HG03354 (cell line): Measurements from ENCODE around the gene FOXA1.

Source experiments
- ATAC-seq: cut with Tn5 transposase; IDR thresholded peaks from one replicate; pipeline ENCODE4 v1.9.1; 2021; ENCODE audit warnings: mild to moderate bottlenecking; ENCODE audit not compliant: unreplicated experiment, poor library complexity, severe bottlenecking

FOXA1 gene

DNA sequence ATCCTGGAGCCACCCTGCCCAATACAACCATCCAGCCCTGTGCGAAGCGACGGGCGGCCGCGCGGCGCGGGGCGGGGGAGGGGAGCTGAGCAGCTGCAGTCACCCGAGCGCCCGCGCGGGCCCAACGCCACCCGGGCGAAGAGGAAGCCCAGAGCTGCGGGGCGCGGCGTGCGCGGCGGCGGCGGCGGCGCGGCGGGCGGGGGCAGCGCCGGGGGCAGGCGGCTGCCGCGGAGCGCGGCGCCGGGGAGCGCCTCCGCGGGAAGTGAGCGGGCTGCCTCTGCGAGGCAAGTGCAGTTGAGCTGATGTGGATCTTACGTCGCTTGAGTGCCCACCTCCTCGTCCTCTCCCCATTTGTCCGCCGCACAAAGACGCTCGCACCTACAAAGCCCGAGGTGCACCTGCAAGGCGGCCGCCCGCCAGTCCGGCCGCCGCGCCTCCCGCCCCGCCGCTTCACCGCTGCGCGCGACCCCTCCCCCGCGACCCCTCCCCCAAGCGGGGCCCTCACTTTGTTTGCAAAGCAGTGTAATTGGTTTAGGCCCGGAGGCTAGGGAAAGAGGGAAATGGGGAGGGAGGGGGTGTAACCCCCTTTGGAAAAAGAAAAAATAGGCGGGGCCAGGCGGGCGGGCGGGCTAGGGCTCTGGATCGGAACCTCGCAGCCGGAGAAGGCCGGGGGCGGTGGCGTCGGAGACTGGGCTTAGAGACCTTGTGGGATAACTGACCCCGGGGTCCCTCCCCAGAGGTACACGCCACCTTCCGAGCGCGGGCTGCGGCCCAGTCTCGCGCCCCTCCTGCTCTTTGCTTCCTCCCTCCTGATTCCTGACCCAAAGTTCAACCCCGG is at the start of gene FOXA1, which contains the start of gene TTC6:
Gene FOXA1, minus strand, starts transcription at position 279 of the 838 bp plus-strand sequence. Its CDS starts 277 bp downstream, at position 2.
Gene TTC6, plus strand, starts transcription at position 659 of the 838 bp plus-strand sequence. CDS start 26,436 bp downstream, outside the sequence.
- ATAC-seq, result peak; percentile 18

DNA sequence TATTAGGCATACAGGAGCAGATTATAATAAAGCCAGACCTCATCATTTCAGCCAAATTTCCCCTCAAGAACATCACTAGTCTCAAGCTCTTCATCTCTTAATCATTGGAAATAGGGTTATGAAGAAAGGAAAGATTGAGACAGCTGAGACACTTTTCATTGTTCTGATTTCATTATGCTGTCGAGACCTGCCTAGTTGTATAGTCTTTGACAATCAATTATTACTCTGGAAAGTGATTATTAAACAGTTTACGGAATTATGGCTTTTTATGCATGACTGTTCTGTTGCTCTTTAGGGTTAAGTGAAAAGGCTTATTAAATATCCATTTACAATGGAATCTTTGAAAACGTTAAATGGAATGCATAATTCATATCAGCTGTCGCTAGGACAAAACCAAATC is 48.7 kb upstream of the FOXA1 start:
- ATAC-seq, result no peak

DNA sequence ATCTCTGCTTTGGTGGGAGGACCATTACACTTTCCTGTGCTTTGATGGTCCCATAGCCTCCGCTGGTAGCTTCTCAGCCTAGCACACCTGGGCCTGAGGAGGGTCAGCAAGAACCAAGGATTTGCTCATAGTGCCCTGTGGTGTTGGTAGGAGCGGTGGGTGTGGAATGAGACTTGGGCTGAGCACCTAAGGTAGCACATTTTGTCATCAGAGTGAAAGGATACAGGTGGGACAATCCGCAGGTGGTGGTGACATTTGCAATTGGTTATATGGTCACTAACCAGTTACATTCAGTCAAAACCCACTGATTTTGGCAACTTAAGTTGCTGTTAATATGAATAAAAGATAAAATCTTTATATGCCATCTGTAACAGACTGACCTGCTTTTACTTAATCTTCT is 47.1 kb upstream of the FOXA1 start:
- ATAC-seq, result no peak

DNA sequence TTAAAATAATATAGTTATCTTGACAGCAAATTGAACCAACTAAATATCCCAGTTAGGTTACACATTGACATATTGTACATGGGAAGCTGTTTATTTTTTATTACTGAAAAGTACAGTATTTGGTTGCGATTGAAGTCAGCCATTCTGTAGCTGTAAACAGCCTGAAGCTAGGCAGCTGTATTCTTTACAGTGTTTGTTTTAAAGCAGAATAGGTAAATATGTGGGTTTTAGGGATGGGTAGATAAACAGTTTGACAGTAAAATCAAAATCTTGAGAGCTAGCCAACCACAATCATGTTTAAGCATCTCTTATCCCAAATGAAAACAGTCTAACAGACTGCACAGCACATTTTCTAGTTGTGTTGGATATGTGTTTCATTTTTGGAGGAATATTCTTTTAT is 46.1 kb upstream of the FOXA1 start:
- ATAC-seq, result no peak

DNA sequence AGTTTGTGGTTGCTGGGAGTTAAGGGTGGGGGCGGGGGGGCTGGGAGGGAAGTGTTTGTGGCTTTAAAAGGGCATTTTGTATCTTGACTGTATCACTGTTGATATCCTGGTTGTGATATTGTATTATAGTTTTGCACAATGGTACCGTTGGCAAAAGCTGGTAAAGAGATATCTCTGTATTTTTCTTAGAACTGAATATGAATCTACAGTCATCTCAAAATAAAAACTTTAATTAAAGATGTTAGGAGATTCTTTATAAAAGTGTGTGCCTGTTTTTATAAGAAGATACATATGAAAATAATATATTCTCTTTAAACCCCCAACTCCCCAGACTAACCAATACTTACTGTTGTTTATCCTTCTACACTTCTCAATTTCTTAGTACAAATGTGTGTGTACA is 43.5 kb upstream of the FOXA1 start:
- no peak for ATAC-seq

DNA sequence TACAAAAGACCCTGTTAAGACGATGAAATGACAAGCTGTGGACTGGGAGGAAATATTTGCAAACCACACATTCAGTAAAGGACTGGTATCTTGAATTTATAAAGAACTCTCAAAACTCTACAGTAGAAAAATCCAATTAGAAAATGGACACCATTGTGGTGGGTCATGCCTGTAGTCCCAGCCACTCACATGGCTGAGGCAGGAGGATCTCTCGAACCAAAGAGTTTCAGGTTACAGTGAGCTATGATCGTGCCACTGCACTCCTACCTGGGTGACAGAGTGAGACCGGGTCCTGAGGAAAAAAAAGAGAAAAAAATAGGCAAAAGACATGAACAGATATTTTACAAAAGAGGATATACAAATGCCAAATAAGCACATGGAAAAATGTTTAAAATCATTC is 42.3 kb upstream of the FOXA1 start:
- ATAC-seq, result no peak

DNA sequence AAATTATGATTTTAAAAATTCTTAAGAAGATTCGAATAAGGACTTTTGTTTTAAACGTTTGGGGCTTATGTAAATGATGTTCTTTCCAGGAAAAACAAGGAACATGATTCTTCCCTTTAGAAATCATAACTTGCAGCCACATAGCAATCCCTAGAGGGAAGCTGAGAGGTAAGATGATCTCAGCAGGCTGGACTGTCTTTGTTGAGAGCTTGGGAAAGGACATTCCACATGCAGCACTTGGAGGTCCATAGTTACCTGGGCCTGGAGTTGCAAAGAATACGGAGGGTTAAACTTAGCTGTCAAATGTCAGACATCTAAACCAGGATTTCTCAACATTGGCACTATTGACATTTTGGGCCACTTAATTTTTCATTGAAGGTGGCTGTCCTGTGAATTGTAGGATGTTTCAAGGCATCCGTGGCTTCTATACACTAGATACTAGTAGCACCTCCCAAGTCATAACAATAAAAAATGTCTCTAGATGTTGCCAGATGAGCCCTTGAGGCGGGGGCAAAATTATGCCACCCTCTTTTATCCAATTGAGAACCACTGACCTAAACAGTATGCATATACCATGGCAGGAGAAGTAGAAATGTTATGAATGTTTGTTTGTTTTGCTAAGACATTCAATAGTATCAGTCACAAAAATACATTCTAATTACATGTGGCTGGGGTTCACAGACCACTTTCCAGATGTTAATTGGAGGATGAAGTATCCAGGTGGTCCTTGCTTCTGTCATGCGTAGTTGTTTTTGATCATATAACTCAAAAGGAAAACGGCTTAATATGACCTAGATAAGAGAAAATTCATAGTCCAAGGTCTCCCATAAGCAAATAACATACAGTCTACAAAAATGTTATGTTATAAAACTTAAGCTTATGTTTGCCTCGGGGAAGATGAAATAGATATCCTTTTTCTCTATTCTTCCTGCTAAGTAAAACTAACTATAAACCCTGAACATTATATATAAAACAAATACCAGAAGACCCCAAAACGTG is 30.8 kb upstream of the FOXA1 start:
- no peak for ATAC-seq

DNA sequence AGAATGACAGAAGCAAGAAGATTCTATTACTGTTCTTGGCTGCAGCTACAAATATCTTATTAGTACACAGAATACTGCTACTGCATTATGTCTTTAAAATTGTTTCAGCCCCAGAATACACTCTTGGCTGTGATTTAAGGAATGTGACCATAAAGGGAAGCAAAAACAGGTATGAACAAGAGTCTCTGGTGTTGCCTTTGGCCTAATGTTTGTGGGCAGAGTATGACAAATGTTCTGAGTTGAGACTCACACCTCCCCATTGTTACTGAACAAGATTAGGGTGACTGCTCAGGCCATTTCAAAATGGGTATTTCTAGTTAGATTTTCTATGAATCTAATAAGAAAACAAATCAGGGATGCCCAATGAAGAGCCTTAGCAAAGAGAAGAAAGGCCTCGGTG is 28.9 kb upstream of the FOXA1 start:
- ATAC-seq, result no peak

DNA sequence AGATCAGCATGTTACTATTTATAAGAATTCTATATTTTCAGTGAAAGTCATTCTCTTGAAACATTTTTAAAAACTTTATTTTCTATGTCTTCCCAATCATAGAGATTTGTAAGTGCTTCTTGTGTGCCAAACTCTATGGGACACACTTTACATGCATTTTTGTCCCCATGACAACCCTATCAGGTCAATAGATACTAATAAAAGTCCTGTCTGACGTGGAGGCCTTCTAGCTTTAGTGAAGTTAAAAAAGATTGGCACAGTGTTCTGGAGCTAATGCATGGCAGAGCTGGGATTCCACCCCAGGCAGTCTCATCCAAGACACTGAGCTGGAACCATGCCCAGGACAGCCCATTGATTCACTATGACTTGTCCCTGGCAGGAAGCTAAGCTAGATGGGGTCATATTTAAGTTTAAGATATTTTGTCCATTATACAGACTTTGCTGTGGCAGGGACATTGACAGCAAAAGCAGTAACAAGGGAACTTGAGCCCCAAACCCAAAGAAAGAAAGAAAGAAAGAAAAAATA is 28.4 kb upstream of the FOXA1 start:
- no peak for ATAC-seq

DNA sequence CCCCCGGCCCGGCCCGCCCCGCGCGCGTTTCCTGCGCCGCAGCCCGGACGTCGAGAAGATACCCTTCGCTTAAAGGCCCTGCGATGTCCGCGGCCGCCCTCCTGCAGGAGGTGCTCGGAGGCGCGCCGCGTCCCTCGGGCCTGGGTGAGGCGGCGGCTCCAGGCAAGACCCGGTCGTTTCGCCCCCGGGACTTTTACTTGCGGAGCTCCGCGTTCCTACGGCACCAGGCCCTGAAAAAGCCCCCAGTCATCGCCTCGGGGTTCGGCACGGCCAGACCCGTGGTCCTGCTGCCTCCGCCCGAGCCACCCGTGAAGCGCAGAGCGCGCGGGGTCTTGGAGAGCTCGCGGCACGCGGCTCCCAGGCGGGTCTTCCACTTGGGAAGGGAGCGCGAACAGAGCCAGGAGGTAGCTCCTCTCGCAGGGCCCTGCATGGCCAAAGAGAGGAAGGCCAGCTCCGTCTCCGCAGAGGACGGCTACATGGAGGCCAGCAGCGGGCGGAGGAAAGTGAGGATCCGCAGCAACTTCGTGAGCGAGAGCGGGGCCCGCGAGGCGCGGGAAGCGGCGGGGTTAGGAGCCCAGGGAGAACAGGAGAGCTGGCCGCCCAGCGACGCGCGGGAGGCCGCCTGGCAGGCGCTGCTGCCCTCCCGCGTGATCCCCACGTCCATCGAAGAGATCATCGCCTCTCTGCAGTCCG is 27.3 kb upstream of the FOXA1 start:
- ATAC-seq, result no peak

DNA sequence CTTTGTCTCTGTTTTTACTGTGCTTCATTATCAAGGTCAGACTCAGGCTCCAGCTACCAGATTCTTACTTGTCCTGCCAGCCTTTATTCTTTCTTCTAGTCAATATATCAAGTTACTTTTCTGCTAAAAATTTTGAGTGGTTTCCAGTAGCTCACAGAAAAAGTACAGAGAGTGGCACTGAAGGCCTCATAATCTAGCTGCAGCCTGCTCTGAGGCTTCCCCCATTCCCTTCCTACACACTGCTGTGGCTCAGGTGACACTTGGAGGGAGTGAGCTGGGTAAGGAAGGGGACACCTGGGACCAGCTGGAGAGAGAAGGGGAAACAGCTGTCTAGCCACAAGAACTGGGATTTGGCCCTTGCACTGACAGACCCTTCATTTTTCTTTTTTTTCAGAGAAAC is 25.8 kb upstream of the FOXA1 start:
- ATAC-seq, result no peak

DNA sequence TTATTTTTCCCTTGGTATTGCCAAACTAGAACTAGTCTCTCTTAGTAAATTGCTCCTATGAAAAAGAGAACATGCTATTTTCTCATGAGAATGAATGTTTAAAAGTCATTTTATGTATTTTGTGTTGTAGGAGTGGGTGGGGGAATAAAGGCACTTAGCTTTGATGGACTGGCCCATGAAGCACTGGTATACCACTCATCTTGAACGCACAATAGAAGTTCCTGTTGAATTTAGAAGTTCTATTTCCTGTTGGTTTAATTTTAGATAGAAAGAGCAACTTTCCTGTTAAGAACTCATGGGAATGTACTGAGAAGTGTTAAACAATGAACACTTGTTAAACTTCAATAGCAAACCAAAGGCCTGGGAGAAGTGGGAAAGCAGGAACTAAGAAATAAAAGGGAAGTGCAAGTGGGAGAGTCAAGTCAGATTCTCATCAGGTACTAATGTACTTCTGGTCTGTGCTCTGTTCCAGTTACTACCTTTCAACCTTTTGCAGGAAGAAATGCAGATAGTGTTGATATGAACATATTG is 23.5 kb upstream of the FOXA1 start:
- no peak for ATAC-seq

DNA sequence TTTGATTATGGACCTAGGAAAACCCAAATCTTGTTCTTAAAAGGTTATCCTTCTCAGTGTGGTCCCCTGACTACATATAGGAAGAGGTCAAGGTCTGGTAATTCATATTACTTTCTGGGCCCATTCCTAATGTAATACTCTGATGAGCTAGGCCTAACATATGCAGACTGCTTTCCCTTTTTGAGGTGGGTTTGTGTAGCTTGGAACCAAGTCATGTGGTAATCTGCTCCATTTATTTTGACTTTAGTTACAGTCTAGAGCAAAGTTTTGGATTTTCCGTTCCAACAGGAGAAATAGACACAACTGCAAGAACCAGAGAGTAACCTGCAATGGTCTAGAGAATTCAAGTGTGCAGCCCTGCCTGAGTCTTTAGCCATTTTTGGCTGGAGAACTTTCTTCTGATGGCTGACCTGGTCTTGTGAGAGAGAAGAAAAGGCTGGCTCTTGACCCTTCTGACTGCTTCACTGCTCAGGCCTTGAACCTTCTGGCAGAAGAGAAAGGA is 22.9 kb upstream of the FOXA1 start:
- ATAC-seq, result no peak

DNA sequence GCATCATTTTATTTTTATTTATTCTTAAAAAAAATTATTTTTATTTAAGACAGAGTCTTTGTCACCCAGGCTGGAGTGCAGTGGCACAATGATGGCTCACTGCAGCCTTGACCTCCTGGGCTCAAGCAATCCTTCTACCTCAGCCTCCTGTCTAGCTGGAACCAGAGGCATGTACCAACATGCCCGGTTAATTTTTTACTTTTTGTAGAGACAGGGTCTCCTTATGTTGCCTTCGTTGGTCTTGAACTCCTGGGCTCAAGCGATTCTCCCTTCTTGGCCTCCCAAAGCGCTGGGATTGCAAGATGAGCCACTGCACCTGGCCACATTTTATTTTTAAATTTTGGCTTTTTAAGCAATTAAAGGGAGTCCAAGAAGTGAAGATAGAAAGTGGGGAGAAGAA is 21.8 kb upstream of the FOXA1 start:
- no peak for ATAC-seq

DNA sequence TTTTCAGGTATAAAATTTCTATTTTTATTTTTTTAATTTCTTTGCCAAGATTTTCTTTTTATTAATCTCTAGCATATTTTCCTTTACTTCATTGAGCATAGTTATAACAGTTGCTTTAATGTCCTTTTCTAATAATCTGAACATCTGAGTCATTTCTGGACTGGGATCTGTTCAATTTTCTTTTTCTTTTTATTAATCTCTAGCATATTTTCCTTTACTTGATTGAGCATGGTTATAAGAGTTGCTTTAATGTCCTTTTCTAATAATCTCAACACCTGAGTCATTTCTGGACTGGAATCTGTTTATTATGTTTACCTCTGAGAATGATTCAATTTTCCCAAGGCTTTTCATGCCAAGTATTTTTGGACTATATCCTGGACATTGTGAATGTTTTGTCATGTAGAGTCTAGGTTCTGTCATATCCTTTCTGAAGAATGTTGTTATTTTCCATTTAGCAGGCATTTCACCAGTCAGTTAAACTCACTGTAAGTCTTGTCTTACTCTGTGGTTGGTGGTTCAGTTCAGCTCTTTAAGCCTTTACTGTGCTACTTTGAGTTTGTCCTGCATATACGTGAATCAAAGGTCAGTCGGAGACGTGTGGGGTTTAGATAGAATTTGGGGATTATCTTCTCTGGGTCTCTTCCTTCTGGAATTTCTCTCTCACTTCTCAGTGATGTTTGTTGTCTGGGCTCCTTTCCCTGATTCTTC is 20.7 kb upstream of the FOXA1 start:
- no peak for ATAC-seq

DNA sequence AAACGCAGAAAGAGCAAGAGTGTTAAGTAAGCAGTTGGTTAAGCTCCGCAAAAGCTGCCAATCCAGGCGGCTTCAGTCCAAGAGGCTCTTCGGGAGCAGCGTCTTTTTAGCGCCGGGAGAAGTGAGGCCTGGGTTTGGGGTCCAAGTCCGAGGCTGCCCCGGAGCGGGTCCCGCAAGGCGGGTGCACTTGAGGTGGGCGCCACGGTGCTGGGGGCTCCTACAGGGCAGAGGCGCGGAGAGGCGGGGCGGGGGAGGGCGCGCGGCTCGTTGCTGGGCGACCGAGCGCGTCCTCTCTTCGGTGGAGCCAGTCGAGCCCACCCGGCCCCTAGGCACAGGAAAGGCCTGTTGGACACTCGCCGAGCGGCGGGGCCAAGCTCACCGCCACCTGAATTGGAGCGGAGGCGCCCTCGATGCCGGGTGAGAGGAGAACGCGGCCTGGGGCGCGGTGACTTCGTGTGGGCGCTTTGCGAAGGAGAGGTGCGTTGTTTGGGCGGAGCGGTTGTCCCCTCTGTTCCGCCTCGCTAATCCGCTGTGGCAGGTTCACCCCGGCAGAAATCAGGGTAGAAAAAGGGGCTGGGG is 16.0 kb upstream of the FOXA1 start:
- ATAC-seq, result no peak

DNA sequence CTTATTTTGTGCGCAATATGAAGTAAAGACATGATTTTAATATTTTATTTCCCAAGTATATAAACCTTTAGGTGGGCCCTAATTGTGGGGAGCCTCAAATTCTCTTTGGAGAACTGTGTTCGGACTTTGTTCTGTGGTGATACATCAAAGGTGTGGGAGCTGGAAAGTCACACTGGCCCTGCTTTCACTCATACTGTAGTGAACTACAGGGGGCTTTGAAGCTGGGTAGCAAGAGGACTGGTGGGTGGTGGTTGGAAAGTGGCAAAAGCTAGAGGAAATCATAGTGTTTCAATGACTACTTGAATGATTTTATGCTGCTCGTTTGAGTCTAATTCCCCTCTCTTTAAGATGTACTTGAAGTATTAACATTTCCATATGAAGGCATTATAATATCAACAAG is 13.6 kb upstream of the FOXA1 start:
- ATAC-seq, result no peak

DNA sequence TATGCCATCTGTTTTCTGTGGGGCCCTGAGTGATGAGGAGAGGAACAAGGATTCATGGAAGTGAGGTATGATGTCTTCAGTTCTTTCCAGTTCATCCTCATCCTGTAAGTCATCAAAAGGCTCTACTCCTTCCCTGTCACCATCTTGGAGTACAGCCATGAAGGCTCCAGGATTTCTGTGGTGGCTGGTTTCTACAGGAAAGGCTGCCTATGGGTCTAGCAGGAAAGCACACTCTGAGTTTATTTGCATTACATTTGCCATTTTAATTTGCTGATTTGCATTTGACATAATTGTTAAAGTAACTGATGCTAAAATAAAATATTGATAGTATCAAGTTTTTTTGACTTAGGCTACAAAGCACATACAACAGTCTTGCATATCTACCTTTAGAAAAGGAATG is 11.6 kb upstream of the FOXA1 start:
- ATAC-seq, result no peak
